GM19023 (cell line): ENCODE measurements around the gene KHSRP.
"Not testable (repeated sequence)": the region's sequence is repeated elsewhere in the genome, so short reads cannot be mapped to it uniquely, and the experiment has no call there.

Experiments
- ATAC-seq: cut with Tn5 transposase; IDR thresholded peaks from one replicate; pipeline ENCODE4 v1.9.1; 2021; ENCODE audit warnings: mild to moderate bottlenecking, moderate library complexity; ENCODE audit not compliant: unreplicated experiment

KHSRP gene

DNA sequence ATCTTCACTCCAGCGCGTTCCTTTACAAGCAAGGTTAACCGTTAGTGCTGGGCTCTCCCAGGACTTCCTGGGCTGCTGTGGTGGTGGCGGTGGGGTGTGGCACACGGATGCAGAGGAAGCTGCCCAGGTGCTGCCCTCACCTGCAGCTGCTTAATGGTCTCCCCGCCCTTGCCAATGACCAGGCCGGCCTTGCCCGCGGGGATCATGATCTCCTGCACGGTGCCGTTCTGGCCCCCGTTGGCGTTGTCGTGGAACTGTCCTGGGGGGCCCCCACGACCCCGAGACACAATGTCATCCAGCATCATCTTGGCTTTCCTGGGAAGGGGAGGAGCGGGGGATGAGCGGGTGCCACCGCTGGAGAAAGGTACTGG, 6.1 kb downstream of the KHSRP start:
- ATAC-seq: no peak

DNA sequence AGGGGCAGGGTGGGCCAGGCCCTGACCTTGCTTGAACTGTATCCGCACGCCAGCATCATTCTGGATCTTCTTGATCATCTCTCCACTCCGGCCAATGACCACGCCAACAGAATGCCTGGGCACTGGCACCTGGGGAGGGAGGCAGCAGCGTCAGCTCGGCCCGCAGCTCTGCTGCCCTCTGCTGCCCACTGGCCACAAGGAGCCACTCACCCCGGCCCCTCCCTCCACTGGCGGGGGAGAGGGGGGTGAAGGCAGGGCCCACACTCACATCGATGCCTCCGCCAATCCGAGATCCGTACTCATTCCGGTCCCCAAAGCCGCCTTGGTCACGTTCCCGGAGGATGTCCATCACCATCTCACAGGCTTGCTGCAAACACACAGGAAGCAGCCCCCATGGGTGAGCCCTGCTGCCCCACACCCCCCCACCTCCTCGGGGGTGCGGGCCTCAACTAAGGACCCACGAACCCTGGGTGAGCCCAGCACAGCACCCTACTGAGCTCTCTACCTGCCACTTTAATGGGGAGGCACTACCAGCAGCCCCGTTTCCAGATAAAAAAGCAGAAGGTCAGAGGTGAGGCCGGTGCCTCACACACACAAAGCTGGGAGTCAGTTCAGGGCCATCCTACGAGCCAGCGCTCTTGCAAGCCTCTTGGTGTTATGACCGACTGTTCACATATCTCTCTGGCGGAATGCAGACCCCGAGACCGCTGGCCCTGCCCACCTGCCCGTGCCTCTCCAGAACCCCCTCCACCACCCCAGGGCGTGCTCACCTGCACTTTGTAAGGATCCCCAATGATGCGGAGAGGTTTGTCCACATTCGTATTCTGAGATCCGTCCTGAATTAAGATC, 6.7 kb downstream of the KHSRP start:
- ATAC-seq: no peak

DNA sequence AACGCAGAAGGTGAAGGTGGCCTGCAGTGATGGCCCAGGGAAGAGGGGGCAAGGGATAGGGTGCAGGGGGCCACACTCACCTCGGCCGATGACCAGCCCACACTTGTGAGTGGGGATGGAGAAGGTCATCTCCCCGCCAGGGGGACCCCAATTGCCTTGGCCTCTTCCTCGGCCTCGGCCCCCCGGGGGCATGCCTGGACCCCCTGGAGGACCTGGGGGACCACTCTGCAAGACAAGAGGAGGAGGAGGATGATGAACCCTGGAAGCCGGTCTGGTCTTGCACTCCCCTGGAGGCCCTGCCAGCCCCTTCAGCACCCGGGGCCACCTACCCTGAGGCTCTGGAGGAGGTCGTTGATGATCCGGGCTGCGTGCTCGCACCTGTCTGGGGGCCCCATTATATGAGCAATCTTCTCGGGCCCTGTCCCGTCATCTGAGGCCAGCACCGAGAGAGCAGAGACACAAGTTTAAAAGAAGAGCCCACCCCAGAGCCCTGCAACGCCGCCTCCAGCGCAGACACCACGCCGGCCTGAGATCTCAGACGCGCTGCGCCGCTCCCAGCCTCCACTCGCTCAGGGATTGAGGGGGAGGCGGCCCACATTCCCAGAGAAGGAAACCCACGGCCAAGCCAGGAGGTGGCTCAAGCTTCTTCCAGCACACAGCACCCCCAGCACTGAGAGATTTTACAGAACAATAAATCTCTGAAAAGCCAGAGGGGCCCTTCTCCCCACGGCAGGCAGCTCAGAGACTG, 7.8 kb downstream of the KHSRP start:
- no peak for ATAC-seq

DNA sequence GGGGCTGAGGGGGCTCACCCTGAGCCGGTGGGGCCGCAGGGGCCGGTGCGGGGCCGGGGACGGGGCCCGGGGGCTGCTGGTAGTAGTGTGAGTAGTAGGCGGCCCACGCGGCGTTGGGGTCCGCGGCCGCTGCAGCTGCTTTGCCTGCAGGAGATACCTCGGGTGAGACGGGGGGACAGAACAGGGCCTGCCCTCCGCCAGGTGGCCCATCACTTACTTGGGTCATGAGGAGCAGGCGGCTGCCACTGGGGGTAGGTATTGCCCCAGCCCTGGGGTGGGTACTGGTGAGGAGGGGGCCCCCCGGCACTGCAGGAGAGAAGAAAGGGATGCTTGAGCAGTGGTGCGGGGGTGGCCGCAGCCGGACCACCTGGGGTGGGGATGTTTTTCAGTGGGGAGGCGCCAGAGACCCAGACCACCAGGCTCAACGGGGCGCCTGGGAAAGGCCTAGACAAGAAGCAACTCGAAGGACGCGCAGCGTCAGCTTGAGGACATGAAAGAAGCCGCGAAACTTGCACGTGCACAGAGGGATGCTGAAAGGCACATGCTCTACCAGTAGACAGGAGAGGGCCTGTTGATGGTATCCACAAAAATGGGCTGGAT, 8.9 kb downstream of the KHSRP start:
- no peak for ATAC-seq

DNA sequence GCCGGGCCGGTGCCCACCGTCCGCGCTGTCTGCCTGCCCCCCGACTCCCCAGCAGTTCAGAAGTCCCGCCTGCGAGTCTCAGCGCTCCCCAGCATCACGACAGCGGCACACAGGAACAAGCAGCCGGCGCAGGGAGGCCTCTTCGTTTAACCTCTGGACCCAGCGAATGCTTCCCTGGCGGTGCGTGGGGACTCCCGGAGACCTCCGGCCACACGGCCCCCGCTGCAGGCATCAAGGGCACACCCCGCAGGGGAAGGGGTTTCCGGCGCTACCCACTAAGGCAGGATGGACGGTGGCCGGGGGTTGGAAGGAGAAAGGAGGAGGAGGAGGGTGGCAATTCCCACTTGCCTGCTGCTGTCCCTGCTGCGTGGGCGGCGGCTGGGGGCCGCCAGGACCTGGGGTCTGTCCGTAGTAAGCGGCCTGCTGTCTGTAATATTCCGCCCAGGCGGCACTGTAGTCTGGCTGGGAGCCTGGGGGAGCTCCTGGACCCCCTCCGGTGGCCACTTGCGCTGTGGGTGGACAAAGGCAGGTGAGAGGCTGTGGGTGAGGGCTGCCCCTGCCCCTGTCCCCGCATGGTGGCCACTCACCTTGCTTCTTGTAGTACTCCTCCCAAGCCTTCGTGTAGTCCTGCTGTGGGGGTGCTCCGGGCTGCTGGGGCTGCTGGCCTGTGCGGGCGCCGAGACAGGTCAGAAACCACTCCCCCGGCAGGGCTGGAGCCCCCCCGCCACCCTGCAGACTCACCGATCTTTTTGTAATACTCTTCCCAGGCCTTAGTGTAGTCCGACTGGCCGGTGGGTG, 9.6 kb downstream of the KHSRP start:
- no peak for ATAC-seq

DNA sequence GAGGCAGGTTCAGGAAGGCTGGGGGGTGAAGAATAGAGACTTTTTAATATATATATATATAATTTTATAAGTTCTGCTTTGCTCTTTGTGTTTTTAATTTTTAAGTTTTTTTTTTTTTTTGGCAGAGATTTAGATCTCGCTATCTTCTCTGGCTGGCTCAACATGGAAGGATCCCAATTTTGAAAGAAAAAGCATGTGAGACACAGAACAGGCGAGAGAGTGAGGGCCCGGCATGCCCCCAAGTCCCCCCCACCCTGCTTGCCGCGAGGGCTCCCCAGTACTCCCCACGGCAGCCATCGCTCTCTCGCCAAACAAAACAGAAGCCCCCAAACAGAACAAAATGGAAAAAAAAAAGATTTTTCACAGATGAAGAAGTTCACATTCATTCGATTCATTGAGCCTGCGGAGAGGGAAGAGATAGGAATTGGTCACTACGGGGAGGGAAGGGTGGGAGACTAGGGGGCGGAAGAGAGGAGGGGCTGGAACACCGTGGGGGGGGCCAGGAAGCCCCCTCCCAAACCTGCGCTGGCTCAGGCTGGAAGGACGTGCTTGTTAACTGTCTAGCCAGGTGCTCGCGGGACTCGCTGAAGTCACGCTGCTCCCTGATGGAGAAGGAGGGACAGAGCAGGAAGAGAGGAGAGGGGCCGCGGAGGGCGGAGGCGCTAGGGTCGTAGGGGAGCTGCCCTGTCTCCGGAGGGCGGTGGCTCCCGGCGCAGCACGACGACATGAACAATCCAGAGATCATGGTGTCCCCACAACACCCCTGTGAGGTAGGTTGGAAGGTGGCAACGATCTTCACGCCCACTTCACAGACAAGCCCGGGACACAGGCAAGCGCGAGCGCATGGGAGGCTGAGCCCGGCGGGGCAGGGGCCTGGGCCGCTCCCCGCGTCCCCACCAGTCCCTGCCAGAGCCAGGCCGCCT, 10.6 kb downstream of the KHSRP start:
- ATAC-seq: no peak

DNA sequence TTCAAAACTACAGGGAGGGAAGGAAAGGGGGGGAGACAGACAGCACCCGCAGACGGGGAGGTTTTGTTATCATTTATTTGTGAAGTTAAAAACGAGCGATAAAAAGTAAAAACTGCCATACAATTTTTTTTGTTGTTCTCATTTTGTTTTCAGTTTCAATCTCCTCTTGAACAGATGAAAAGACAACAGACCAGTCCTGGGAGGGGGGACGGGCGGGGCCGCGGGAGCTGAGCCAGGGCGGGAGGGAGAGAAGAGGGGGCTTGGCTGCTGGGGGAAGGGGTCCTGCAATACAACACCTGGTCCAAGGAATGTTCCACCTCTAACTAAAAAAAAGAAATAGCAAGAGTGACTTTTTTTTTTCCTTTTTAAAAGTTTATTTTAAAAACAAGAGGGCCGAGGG, 11.3 kb downstream of the KHSRP start:
- no peak for ATAC-seq

DNA sequence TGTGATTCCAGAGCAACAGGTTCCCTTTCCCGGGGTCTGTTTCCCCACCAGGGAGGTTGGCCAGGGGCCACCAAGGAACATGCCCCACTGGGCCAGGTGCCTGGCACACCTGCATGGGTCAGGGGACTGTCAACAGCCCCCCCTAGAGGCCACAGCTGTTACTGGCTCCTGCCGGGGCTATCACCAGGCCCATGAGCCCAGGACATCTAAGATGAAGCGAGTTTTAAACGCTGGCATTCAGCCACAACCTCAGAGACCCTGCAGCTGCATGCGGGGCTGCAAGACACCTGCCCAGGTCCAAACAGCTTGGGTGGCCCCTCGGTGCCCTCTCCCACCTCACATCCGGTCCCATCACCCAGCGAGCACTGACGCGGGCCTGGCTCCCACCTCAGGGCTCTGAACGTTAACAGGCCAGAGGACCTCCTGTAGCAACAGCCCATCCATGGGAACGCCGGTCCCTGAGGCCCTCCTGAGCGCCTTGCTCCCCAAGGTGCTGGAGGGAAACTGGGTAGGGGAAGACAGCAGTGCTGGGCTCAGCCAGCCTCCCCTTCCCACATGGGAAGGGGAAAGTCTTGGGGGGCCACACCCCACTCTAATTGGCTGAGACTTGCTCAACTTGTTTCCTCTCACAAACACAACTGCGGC, 12.0 kb downstream of the KHSRP start:
- no peak for ATAC-seq

DNA sequence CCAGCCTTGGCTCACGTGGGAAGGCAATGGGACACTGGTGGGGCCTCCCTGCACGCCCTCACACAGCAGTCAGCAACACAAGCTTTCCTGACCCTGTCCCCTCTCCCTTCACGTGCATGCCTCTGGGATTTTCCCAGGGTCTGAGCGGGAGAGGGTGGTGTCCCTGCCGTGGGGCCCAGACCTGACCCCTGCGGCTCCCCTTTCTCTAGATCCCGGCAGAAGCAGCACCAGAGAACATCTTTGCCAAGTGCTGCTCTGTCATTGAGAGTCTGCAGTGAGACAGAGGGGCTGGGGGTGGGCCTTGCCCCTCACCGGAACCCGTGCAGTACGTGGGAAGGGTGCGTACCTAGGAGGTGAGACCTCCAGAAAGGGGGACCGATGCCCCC, 12.6 kb downstream of the KHSRP start:
- ATAC-seq: no peak

DNA sequence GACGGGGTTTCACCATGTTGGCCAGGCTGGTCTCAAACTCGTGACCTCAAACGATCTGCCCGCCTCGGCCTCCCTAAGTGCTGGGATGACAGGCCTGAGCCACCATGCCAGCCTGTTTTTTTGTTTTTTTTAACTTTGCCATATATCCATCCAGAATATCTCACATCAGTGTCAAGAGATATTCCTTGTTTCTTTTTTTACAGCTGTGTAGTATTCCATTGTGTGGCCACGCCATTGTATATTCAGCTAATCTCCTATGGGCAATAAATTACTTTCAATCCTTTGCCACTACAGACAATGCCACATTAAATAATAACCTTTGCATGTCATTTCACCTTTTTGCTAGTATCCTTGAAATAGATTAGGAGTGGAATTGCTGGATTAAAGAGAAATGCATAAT, 15.3 kb downstream of the KHSRP start:
- no peak for ATAC-seq

DNA sequence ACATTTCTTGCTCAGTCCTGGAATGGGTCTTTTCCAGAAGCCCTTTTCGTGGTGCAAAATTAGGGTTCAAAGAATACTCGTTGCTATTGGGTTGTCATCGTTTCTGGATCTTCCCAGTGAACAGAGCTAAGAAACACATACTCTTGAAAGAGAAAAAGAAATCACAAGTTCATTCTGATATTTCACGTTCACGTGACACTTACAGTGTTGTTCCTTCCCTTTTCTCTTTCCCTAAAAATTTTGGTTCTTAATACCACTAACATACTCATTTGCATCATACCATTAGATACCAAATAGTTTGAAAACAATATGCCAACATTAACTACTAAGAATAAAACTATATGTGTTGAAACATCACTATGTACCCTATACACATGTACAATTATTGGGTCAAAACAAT, 18.2 kb downstream of the KHSRP start:
- no peak for ATAC-seq

DNA sequence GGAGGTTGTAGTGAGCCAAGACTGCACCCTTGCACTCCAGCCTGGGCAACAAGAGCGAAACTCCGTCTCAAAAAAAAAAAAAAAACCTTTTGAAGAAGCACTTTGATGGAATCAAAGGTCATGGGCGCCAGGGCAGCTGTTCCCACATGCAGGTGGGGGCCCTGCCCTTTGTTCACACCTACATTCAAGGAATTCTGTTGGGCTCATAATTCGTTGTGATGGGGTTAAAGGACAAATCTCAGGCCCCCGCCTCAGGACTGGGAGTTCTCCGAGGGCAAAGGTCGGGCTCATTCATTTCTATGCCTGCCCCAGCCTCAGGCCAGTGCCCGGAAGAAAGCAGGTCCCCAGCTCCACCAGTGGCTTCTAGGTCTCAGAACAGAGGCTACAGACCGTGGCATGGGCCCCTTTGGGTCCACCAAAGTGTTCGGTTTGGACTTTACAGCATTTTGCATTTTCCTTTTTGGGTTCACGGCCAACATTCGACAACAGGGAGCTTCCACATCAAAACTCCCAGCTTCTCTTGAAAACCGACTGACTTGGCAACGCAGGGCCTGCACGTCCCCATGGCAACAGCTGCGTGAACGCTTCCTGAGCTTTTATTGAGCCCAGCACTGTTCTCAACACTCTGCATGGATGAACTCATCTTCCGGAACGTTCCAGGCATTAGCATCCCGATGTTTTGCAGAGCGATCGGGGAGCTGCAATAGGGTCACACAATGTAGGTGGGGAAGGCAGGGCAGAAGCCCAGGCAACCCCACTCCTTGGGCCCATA, 21.6 kb downstream of the KHSRP start:
- ATAC-seq: no peak

DNA sequence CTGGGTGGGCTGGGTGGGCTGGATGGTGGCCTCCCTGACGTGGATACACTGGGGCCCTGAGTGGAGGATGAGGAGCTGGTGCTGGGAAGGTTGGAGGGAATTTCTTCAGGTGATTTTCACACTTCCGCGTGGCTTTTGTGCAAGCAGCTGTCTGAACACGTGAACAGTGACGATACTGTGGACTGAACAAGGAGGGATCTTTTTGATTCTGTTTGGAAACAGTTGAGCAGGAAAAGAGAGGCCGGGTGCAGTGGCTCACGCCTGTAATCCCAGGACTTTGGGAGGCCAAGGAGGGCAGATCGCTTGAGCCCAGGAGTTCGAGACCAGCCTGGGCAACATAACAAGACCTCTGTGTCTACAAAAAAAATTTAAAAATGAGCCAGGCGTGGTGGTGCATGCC, 22.6 kb downstream of the KHSRP start:
- ATAC-seq: no peak

DNA sequence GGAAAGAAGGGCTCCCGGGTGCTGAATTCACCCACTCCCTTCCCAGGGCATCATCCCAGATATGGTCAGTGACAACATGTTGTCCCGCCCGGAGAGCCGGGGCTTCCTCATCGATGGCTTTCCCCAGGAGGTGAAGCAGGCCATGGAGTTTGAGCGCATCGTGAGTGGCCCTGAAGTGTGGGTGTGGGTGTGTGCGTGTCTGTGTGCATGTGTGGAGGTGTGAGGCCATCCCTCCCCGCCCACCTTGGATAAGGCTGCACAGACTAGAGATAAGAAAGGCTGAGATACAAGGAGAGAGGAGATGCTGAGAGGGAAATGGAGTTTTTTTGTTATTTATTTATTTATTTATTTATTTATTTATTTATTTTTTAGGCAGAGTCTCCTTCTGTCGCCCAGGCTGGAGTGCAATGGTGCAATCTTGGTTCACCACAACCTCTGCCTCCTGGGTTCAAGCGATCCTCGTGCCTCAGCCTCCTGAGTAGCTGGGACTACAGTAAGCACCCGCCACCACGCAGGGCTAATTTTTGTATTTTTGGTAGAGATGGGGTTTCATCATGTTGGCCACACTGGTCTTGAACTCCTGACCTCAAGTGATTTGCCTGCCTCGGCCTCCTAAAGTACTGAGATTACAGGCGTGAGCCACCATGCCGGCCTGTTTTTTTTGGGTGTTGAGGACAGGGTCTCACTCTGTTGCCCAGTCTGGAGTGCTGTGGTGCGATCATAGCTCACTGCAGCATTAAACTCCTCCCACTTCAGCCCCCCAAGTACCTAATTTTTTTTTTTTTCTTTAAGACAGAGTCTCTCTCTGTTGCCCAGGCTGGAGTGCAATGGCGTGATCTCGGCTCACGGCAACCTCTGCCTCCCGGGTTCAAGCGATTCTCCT, 24.3 kb downstream of the KHSRP start:
- not testable (repeated sequence) for ATAC-seq

DNA sequence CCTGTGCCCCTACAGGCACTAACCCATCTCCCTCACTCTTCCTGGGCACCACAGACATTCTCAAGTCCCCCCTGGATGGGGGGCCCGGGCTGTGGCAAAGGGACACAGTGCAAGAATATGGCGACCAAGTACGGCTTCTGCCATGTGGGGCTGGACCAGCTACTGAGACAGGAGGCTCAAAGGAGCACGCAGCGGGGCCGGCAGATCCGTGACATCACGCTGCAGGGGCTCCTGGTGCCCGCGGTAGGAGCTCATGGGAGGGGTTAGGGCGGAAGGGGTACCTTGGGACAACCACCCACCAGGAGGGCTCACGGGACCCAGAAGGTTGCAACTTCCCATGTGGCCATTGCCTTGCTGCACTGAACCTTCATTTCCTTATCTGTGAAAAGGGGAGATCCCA, 28.3 kb downstream of the KHSRP start:
- no peak for ATAC-seq

DNA sequence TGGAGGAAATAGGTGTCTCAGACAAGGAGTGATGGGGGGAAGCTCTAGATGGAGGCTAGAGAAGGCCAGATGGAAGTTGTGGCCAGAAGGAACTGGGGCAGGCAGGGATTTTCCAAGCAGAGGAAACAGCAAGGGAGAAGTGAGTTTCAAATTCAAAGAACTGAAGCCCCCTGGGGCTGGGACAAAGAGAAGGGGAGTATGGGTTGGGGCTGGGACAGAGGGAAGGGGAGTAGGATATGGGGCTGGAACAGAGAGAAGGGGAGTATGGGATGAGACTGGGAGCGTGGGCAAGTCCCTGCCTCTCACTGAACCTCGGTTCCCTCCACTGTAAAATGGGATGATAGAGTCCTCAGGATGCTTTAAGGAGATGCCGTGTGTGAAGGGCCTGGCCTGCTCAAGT, 29.8 kb downstream of the KHSRP start:
- ATAC-seq: no peak

DNA sequence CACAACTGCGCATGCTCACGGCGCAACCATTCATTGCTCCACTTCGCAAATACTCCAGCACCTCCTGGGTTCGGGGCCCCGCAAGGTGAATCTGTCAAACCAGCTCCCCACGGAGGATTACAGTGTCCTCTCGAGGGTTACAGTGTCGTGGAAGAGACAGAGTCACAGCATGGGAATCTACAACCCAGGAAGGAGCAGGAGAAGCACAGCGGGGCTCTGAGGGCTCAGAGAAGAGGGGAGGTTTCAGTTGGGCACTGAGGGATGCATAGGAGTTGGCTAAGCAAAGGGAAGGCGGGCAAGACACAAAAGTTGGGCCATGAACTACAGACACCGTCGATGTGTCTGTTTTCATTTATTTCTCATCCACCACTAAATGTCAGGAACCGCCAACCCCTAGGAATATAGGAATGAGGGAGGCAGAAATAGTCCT, 30.6 kb downstream of the KHSRP start:
- ATAC-seq: no peak
